Measurements from ENCODE around the gene ANKRD55. TPM values are rescaled to one million over a fixed set of nuclear protein-coding genes. Genes with fewer than 3 reads are reported as not detected.
A peak's percentile ranks its signal among the peaks of the same experiment; 100 is the strongest.

Gene ANKRD55
- total and polyA plus RNA-seq, 2 donors (not counting 3 experiments of a cell fraction or from before 2014, with no cell fraction given) = 1.4 to 2.1 TPM

DNA sequence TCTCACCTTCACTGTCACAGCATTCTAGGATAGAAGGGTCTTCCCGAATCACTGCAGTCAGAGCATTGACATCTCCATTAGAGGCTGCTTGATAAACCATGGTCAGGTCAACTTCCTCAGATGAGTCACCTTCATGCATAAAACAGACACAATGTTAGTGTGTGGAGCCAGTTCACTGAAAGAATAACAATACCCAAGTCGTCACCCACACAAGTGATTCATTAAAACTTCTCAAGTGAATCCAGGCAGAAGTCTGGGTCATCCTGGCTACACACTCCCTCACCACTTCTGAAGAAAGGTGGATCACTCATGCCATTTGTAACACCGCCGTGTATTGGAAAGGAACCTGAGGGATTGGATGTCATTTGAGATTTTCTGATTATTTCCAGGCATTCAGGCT lies 49.6 kb downstream of the ANKRD55 start:
- Histone ChIP-seq H3K9ac (replicated peaks; ENCODE audit: extremely low read depth, insufficient read depth, low read length) (no peak overlapping the region), H3K9me3 (replicated peaks; ENCODE audit: control insufficient read depth, insufficient read depth, low read length) (no peaks in the 10 kb centered on the region), H3K36me3 (ENCODE audit: control insufficient read depth in 2 of 2, extremely low read depth in 1 of 2, insufficient read depth in 2 of 2, low read length in 2 of 2) (no peaks in the 10 kb centered on the region), H4K20me1 (replicated peaks; ENCODE audit: control insufficient read depth, extremely low read depth, insufficient read depth, low read length) (no peaks in the 10 kb centered on the region), H3K4me2 (ENCODE audit: insufficient read depth, low read length) (peak overlapping the region; percentile 19), H3K27ac (ENCODE audit: insufficient read depth, low read depth, low read length) (peak overlapping the region; percentile 79), H2AFZ (ENCODE audit: low read depth, low read length) (no peak overlapping the region), H3K79me2 (ENCODE audit: control insufficient read depth, insufficient read depth, low read length) (no peaks in the 10 kb centered on the region), H3K4me1 (ENCODE audit: control insufficient read depth, extremely low read depth, insufficient read depth, low read length) (peaks cover 28% of the 10 kb centered on the region), H3K27me3 (ENCODE audit: control insufficient read depth in 2 of 2, insufficient read depth in 2 of 2, low read length in 2 of 2) (no peaks in the 10 kb centered on the region), H3K9me1 (replicated peaks; ENCODE audit: control insufficient read depth, extremely low read depth, insufficient read depth, low read length) (no peaks in the 10 kb centered on the region), H3K4me3 (replicated peaks in 1 of 3; ENCODE audit: insufficient read depth in 1 of 3, low read depth in 1 of 3, low read length in 3 of 3) (no peak overlapping the region)
- POLR2A ChIA-PET = no interaction called here
- dilution Hi-C loops (cut with MboI; ENCODE audit: extremely low pct_ligation_motif_present, low sequenced_read_pairs) = no loop called here
- intact Hi-C loops (cut with micrococcal nuclease) = loop anchor here (1.0 kb wide), 1 partner anchor 13 kb away; no protein-coding TSS in a partner anchor
- BruUV-seq (replicated peaks) = no TSS peak
- TF ChIP-seq MYC (IDR thresholded peaks at IDR 0.05; ENCODE audit: low read depth, low read length) (no peak), GATA2 (IDR thresholded peaks at IDR 0.05; ENCODE audit: insufficient read depth, insufficient read length, low read depth, low read length) (peak; percentile 58), EZH2 (IDR thresholded peaks at IDR 0.05; ENCODE audit: borderline replicate concordance, low read depth, low read length, severe bottlenecking) (no peak), POLR2AphosphoS5 (IDR thresholded peaks at IDR 0.05; ENCODE audit: insufficient read depth, low read depth, low read length) (peak; percentile 50), FOS (IDR thresholded peaks at IDR 0.05; ENCODE audit: borderline replicate concordance, insufficient read depth, low read length) (peak; percentile 98), JUN (IDR thresholded peaks at IDR 0.05; ENCODE audit: borderline replicate concordance, insufficient read depth, insufficient read length, low read depth) (peak; percentile 96), POLR2A (IDR thresholded peaks at IDR 0.05; ENCODE audit: low read depth, low read length) (no peak)
- TF ChIP-seq, protein P1, sequence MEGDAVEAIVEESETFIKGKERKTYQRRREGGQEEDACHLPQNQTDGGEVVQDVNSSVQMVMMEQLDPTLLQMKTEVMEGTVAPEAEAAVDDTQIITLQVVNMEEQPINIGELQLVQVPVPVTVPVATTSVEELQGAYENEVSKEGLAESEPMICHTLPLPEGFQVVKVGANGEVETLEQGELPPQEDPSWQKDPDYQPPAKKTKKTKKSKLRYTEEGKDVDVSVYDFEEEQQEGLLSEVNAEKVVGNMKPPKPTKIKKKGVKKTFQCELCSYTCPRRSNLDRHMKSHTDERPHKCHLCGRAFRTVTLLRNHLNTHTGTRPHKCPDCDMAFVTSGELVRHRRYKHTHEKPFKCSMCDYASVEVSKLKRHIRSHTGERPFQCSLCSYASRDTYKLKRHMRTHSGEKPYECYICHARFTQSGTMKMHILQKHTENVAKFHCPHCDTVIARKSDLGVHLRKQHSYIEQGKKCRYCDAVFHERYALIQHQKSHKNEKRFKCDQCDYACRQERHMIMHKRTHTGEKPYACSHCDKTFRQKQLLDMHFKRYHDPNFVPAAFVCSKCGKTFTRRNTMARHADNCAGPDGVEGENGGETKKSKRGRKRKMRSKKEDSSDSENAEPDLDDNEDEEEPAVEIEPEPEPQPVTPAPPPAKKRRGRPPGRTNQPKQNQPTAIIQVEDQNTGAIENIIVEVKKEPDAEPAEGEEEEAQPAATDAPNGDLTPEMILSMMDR (IDR thresholded peaks at IDR 0.05; ENCODE audit: extremely low read depth in 1 of 2, insufficient read depth in 1 of 2, low read depth in 1 of 2, low read length in 2 of 2) = no peak
- TF ChIP-seq, protein P2, sequence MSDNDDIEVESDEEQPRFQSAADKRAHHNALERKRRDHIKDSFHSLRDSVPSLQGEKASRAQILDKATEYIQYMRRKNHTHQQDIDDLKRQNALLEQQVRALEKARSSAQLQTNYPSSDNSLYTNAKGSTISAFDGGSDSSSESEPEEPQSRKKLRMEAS (IDR thresholded peaks at IDR 0.05; ENCODE audit: insufficient read depth, insufficient read length) = no peak
- FAIRE-seq (peak; percentile 97), DNase-seq (ENCODE audit: low read depth, low spot score) (peak; percentile 94)
- CTCF ChIA-PET = no interaction called here

Measured in endothelial cell of umbilical vein (primary cell).